Natural killer cell (primary cell): ENCODE measurements around the gene GNG2. TPM values are rescaled to one million over a fixed set of nuclear protein-coding genes. Genes with fewer than 3 reads are reported as not detected.

Source experiments
- ATAC-seq, 3 donors: fragments of 150-1000 bp in 2 of 3; fragments of 200-7000 bp in 1 of 3; cut with Tn5 transposase; 1 replicate in 1 of 3; 2 replicates in 2 of 3; pipeline ENCODE4 v1.10.0; 2021; ENCODE audit warnings: mild to moderate bottlenecking in 2 of 3, moderate library complexity in 2 of 3
- DNase-seq, 2 donors: peaks; one replicate each; pipeline versions ENCODE4 v3.0.0 to v3.0.0-alpha.2; 2013 to 2021; ENCODE audit warnings: mixed read lengths in 1 of 2
- H3K27ac ChIP-seq: one replicate; pipeline ENCODE4 v1.5.1; 2013; ENCODE audit warnings: mild to moderate bottlenecking, low read length
- H3K27me3 ChIP-seq: one replicate; pipeline ENCODE4 v1.6.1; 2013; ENCODE audit warnings: low read length; ENCODE audit not compliant: control insufficient read depth, insufficient read depth
- H3K36me3 ChIP-seq: one replicate; pipeline ENCODE4 v1.6.1; 2013; ENCODE audit warnings: low read length; ENCODE audit not compliant: control insufficient read depth, insufficient read depth
- H3K4me1 ChIP-seq: one replicate; pipeline ENCODE4 v1.6.1; 2013; ENCODE audit warnings: low read length; ENCODE audit not compliant: control insufficient read depth, insufficient read depth
- H3K4me3 ChIP-seq: one replicate; pipeline ENCODE4 v1.5.1; 2013; ENCODE audit warnings: low read length
- H3K9me3 ChIP-seq: one replicate; pipeline ENCODE4 v1.6.1; 2013; ENCODE audit warnings: low read length; ENCODE audit not compliant: control insufficient read depth, insufficient read depth
- H3K27ac Mint-ChIP-seq, 2 donors: one replicate each; pipeline ENCODE4 v1.8.0; 2022; ENCODE audit warnings: mild to moderate bottlenecking in 2 of 2, mixed read lengths in 2 of 2, moderate library complexity in 1 of 2
- H3K27me3 Mint-ChIP-seq, 2 donors: one replicate each; pipeline ENCODE4 v1.8.0; 2022; ENCODE audit warnings: low read depth in 2 of 2, mixed read lengths in 2 of 2
- H3K36me3 Mint-ChIP-seq: one replicate; pipeline ENCODE4 v1.8.0; 2022; ENCODE audit warnings: mixed read lengths
- H3K4me1 Mint-ChIP-seq, 2 donors: one replicate each; pipeline ENCODE4 v1.8.0; 2022; ENCODE audit warnings: mixed read lengths in 2 of 2
- H3K4me3 Mint-ChIP-seq: one replicate; pipeline ENCODE4 v1.8.0; 2022; ENCODE audit warnings: mild to moderate bottlenecking, moderate library complexity, mixed read lengths
- H3K9me3 Mint-ChIP-seq, 2 donors: one replicate each; pipeline ENCODE4 v1.8.0; 2022; ENCODE audit warnings: mixed read lengths in 2 of 2
- CTCF ChIP-seq: fragments of 200-600 bp; IDR thresholded peaks from one replicate; pipeline ENCODE4 v1.8.0; 2022; ENCODE audit warnings: antibody characterized with exemption
- WGBS: methylation state at CpG from one replicate; pipeline ENCODE4 v1.1.7; 2013; ENCODE audit warnings: missing lambda C conversion rate; ENCODE audit not compliant: insufficient coverage; 5-methylcytosine and 5-hydroxymethylcytosine counted together
- intact Hi-C: fragments of 100-400 bp; cut with micrococcal nuclease; formaldehyde crosslinking; loops from one replicate; pipeline ENCODE4 v1.14.2; 2022
- total RNA-seq, 4 donors: library from RNA; stranded (reverse); fragments of 120-200 nt in 1 of 4; gene quantifications; one replicate each; pipeline versions ENCODE4 v1.2.3 to v1.2.4, GENCODE V29; 2013 to 2022

GNG2 gene
- total RNA-seq, 3 donors from 2014 or later (not counting 1 experiment from before 2014, with no cell fraction given): 552 to 653 (median 582) TPM

- peak overlapping the region; percentile 89 for H3K4me3 Mint-ChIP-seq
- H3K27ac ChIP-seq: peak overlapping the region; percentile 98
- H3K4me3 ChIP-seq: no peak overlapping the region
- no peaks in the 10 kb centered on the region for H3K27me3 ChIP-seq
- peaks cover 68 to 83% of the 10 kb centered on the region in 2 donors for H3K4me1 Mint-ChIP-seq
- no peak for TF ChIP-seq CTCF
- H3K27ac Mint-ChIP-seq: peak overlapping the region; percentile 97 to 98
- 93% methylated on average over 3 of the region's 3 CpGs for WGBS
- no peaks in the 10 kb centered on the region for H3K36me3 ChIP-seq
- H3K9me3 ChIP-seq: peaks cover 3% of the 10 kb centered on the region
- peaks cover 7 to 10% of the 10 kb centered on the region in 2 donors for H3K9me3 Mint-ChIP-seq
- peaks cover 59% of the 10 kb centered on the region for H3K4me1 ChIP-seq
- peaks cover 14% of the 10 kb centered on the region for H3K36me3 Mint-ChIP-seq
- H3K27me3 Mint-ChIP-seq: no peaks in the 10 kb centered on the region
- DNase-seq (peak in 1 of 2 donors; percentile 20), ATAC-seq (no peak)
- intact Hi-C loops: loop anchor here (2.0 to 5.0 kb wide), 5 partner anchors 17 to 481 kb away; no protein-coding TSS in a partner anchor
Observed at GRCh38 chr14:51845811-51846210, 14.6 kb upstream of the GNG2 start.

GRCh38 chr14:51846631-51847488, 13.6 kb upstream of the GNG2 start:
- H3K4me3 Mint-ChIP-seq: peak overlapping the region; percentile 89
- no peaks in the 10 kb centered on the region for H3K36me3 ChIP-seq
- intact Hi-C loops: loop anchor here (1.0 to 5.0 kb wide), 10 partner anchors 13 to 480 kb away; partner anchors contain the start of gene GNG2
- ATAC-seq (peak; percentile 68 to 90 (median 80)), DNase-seq (peak; percentile 82 to 97)
- no peaks in the 10 kb centered on the region for H3K27me3 Mint-ChIP-seq
- peaks cover 14% of the 10 kb centered on the region for H3K36me3 Mint-ChIP-seq
- H3K27me3 ChIP-seq: no peaks in the 10 kb centered on the region
- peaks cover 3% of the 10 kb centered on the region for H3K9me3 ChIP-seq
- peak overlapping the region; percentile 33 for H3K4me3 ChIP-seq
- peak overlapping the region; percentile 97 to 98 for H3K27ac Mint-ChIP-seq
- H3K4me1 Mint-ChIP-seq: peaks cover 74 to 87% of the 10 kb centered on the region in 2 donors
- no peak for TF ChIP-seq CTCF
- peak overlapping the region; percentile 98 for H3K27ac ChIP-seq
- WGBS: under 1% methylated on average over 13 of the region's 16 CpGs
- H3K4me1 ChIP-seq: peaks cover 61% of the 10 kb centered on the region
- peaks cover 7 to 10% of the 10 kb centered on the region in 2 donors for H3K9me3 Mint-ChIP-seq

GRCh38 chr14:51847489-51847796, 13.0 kb upstream of the GNG2 start:
- 13% methylated on average over 4 of the region's 4 CpGs for WGBS
- intact Hi-C loops: loop anchor here (1.0 to 5.0 kb wide), 10 partner anchors 13 to 480 kb away; partner anchors contain the start of gene GNG2
- peak overlapping the region; percentile 89 for H3K4me3 Mint-ChIP-seq

More at GRCh38 chr14:51847489-51847796, 13.0 kb upstream of the GNG2 start:
- Histone ChIP-seq H3K27me3 (no peaks in the 10 kb centered on the region), H3K4me3 (no peak overlapping the region), H3K9me3 (peaks cover 3% of the 10 kb centered on the region), H3K27ac (peak overlapping the region; percentile 98), H3K4me1 (peaks cover 61% of the 10 kb centered on the region), H3K36me3 (no peaks in the 10 kb centered on the region)
- Mint-ChIP-seq H3K27me3 (no peaks in the 10 kb centered on the region), H3K27ac (peak overlapping the region; percentile 97 to 98), H3K9me3 (peaks cover 7 to 10% of the 10 kb centered on the region in 2 donors), H3K4me1 (peaks cover 80 to 93% of the 10 kb centered on the region in 2 donors), H3K36me3 (peaks cover 14% of the 10 kb centered on the region)
- no peak for DNase-seq
- ATAC-seq: no peak
- TF ChIP-seq CTCF: no peak
